Chondrocyte (in vitro differentiated cells): ENCODE results near the gene CYSRT1. TPM values are rescaled to one million over a fixed set of nuclear protein-coding genes. Genes with fewer than 3 reads are reported as not detected.

Experiments used
- DNase-seq: peaks from one replicate; pipeline ENCODE4 v3.0.0; 2021; ENCODE audit warnings: mixed read lengths, low spot score
- H3K27ac Mint-ChIP-seq: one replicate; pipeline ENCODE4 v1.8.0; 2021; ENCODE audit warnings: mild to moderate bottlenecking, moderate library complexity, mixed read lengths; ENCODE audit not compliant: unreplicated experiment
- H3K27me3 Mint-ChIP-seq: 2 replicates; pipeline ENCODE4 v1.8.0; 2021; ENCODE audit warnings: low read depth, mixed read lengths
- H3K36me3 Mint-ChIP-seq: 2 replicates; pipeline ENCODE4 v1.8.0; 2021; ENCODE audit warnings: low read depth, mixed read lengths
- H3K4me1 Mint-ChIP-seq: 2 replicates; pipeline ENCODE4 v1.8.0; 2021; ENCODE audit warnings: low read depth, mild to moderate bottlenecking, mixed read lengths
- H3K4me3 Mint-ChIP-seq: one replicate; pipeline ENCODE4 v1.8.0; 2021; ENCODE audit warnings: mild to moderate bottlenecking, moderate library complexity, mixed read lengths; ENCODE audit not compliant: unreplicated experiment
- H3K9me3 Mint-ChIP-seq: 2 replicates; pipeline ENCODE4 v1.8.0; 2021; ENCODE audit warnings: low read depth, mixed read lengths
- CTCF ChIP-seq: fragments of 200-600 bp; sonication (generic); IDR thresholded peaks from 2 replicates; pipeline ENCODE4 v1.5.0; 2021; ENCODE audit warnings: antibody characterized with exemption, mild to moderate bottlenecking, moderate library complexity
- total RNA-seq: library from RNA; stranded (reverse); gene quantifications from 3 replicates; pipeline ENCODE4 v1.2.1, GENCODE V29; 2021

The CYSRT1 gene
- total RNA-seq, 1 donor from 2014 or later, result 0.92 TPM

- Mint-ChIP-seq H3K36me3 (peaks cover 2% of the 10 kb centered on the region), H3K9me3 (no peaks in the 10 kb centered on the region), H3K4me3 (no peak overlapping the region), H3K27ac (no peak overlapping the region), H3K4me1 (peaks cover 7% of the 10 kb centered on the region), H3K27me3 (no peaks in the 10 kb centered on the region)
- TF ChIP-seq CTCF, result no peak
- no peak for DNase-seq
Observed at GRCh38 chr9:137217276-137218211, 7.4 kb upstream of the CYSRT1 start.

GRCh38 chr9:137218212-137218753, 6.7 kb upstream of the CYSRT1 start:
- Mint-ChIP-seq H3K9me3 (no peaks in the 10 kb centered on the region), H3K4me3 (no peak overlapping the region), H3K27ac (no peak overlapping the region), H3K4me1 (peaks cover 11% of the 10 kb centered on the region), H3K36me3 (peaks cover 2% of the 10 kb centered on the region), H3K27me3 (no peaks in the 10 kb centered on the region)
- no peak for DNase-seq
- no peak for TF ChIP-seq CTCF

- peaks cover 11% of the 10 kb centered on the region for H3K4me1 Mint-ChIP-seq
- no peaks in the 10 kb centered on the region for H3K27me3 Mint-ChIP-seq
- DNase-seq, result no peak
Observed at GRCh38 chr9:137218754-137219271, 6.2 kb upstream of the CYSRT1 start.

GRCh38 chr9:137219757-137220316, 5.1 kb upstream of the CYSRT1 start:
- Mint-ChIP-seq H3K36me3 (peaks cover 2% of the 10 kb centered on the region), H3K4me1 (peaks cover 14% of the 10 kb centered on the region), H3K9me3 (no peaks in the 10 kb centered on the region), H3K4me3 (no peak overlapping the region), H3K27ac (no peak overlapping the region), H3K27me3 (no peaks in the 10 kb centered on the region)
- DNase-seq, result no peak
- no peak for TF ChIP-seq CTCF

More at GRCh38 chr9:137218754-137219271, 6.2 kb upstream of the CYSRT1 start:
- TF ChIP-seq CTCF, result no peak
- peaks cover 2% of the 10 kb centered on the region for H3K36me3 Mint-ChIP-seq
- H3K27ac Mint-ChIP-seq, result no peak overlapping the region
- H3K4me3 Mint-ChIP-seq, result no peak overlapping the region
- no peaks in the 10 kb centered on the region for H3K9me3 Mint-ChIP-seq
